GM19099 (cell line): ENCODE results near the gene MILR1.
A peak's percentile ranks its signal among the peaks of the same experiment; 100 is the strongest.

Experiments
- POLR2A ChIP-seq: IDR thresholded peaks from 3 replicates; pipeline ENCODE4 v1.6.1; 2011; ENCODE audit warnings: low read depth; ENCODE audit not compliant: insufficient read length; ENCODE audit errors: extremely low read depth

The MILR1 gene

DNA sequence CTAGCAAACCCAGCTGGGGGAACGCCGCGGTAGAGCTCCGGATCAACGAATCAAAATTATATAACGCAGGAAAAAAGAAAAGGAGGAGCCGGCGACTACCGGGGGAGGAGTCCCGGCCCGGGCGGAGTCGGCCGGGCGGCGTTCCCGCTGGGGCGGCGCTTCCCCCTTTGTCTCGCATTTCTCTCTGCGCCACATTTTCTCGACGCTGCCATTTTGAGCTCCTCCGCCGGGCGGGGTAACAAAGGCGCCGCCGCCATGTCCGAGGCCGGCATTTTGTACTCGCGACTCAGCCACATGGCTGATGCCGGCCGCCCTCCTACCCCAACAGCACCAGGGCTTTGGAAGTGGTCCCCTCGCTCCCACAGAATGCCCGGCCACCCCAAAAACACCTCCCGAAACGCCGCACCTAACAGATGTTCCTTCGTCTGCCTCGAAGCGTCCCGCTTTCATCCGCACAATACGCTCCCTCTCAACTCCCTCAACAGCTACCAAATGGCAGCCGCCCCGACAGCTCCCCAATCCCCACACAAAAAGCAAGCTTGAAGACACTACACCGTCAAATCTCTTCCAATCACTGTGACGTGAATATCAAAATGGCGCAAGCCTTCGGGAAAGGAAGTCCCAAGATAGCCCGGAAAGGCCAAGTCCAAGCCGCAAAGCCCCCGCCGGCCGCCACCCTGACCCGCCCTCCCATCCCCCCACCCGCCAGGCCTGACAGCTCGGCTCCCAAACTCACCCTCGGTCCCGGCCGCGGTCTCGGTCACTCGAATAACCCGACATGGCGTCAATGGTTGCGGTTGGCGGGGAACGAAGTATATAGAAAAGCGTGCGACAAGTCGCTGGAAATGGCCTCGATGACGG, 56.7 kb downstream of the MILR1 start:
- TF ChIP-seq POLR2A: peak; percentile 60

DNA sequence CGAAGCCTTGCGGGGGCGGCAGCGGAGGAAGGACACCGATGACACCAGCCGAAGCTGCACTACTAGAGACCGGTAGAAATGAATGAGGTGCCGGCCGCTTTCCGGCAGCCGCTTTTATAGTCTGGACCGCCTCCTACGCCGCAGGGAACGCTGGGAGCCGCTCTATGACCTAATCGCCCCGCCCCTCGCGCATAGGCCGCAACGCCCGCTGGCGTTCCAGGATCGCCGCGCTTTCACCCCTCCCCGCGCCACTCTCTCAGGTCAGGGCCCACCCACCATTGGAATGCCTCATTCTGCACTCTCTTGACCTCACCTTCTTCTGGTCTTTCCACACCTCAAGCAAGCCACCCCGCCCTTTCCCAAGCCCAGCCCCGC, 57.3 kb downstream of the MILR1 start, which contains the start of gene DDX5:
Gene DDX5 (minus strand): TSS at position 89 of the 375 bp plus-strand sequence. CDS start 170 bp downstream, outside the sequence.
- peak; percentile 100 for TF ChIP-seq POLR2A

DNA sequence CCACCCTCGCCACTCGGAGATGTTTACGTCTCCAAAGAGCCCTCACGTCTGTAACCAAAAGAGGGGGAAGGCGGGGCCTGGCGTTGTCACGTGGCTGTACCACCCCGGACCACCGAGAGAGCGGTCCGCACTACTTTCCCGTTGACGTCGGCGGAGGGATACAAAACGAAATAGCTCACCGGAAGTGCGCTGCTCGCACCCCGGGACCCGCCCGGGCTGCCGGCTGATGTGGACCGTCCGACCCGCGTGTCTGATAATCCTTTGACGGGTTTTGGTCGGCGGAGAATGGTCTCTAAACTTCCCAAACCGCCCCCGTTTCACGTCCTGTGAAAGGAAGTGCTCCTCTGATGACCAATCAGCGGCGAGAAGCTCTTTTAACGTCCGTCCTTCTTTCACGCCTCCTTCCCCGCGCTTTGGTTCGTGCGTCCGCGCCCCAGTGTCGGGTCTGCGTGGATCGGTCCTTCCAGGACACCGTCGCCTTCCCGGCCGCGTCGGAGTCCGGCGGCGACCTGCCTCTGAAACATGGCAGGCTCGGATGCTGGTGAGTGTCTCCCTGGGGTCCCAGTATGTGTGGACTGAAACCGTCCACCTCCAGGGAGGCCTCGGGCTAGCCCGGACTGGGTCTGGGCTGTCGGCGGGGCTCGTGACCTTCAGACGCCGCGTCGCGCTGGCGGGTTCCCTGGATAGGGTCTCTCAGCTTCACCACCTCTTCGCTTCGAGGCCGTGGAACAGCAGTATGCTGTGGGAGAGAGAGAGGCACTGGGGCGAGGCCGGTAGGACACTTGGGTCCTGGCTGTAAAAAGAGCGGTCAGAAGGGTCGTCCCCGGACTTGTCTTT, 57.9 kb downstream of the MILR1 start, which contains the start of gene CEP95:
Gene CEP95 (plus strand): TSS at position 402 of the 837 bp plus-strand sequence. CDS start 121 bp downstream, at position 523.
- peak; percentile 74 for TF ChIP-seq POLR2A

DNA sequence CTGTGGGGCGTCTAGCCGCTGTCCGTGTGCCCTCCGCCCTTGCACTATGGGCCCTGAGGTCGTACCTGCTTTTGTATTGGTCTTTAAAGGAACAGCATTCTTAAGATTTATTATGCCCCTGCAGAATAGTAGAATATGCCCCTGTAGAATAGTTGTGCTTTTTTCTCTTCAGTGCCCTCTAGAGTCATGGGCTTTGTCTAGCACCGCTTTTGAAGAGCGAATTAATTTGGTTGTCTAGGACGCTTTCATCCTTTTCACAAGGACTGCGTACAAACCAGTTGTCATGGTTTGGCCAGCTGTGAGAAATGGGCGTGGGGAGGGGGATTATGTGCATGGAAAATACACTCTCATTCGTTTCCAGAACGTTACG, 58.5 kb downstream of the MILR1 start:
- TF ChIP-seq POLR2A: no peak

DNA sequence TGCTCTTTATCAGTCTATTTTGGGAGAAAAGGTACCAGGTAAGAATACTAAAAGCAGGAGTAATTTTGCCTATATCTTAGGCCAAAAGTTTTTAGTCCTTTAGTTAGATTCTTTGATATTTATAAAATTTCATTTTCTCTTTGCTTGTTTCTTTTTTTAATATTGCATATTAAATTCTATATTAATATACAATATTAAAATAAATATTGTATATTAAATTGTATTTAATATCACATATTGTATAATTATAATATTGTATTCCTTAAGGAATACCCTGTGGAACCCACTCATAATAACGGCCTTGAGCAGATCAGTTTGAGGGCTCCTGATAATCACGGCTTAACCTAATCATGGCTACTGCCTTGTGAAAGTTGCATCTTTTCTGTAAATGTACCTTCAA, 59.8 kb downstream of the MILR1 start:
- no peak for TF ChIP-seq POLR2A

DNA sequence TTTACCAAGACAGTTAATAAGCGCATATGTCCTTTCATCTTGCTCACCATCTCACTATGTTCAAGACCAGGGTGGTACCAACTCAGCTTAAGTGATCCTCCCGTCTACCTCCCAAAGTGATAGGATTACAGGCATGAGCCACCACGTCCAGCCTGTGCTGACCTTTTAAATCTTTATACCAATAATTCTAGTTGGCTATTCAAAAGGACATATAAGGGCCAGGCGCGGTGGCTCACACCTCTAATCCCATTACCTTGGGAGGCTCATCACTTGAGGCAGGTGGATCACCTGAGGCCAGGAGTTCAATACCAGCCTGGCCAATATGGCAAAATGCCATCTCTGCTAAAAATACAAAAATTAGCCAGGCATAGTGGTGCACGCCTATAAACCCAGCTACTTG, 60.3 kb downstream of the MILR1 start:
- TF ChIP-seq POLR2A: no peak

DNA sequence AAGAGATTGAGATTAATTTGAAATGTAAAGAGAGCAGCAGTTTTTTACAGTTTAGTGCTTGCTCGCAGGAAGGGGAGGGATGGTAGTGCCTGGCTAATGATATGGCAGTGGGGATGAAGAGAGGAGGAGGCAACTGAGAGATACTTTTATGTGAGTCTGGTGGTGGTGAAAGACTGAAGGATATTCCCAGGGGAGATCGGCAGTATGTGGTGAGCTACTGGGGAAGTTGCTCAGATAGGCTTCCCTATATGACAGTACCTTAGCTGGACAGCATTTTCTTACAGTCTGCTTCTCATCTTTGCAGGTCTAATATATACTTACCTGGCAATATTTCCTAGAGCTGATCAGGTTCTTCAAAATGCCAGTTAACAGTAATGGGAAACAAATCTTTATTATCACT, 66.5 kb downstream of the MILR1 start:
- no peak for TF ChIP-seq POLR2A

DNA sequence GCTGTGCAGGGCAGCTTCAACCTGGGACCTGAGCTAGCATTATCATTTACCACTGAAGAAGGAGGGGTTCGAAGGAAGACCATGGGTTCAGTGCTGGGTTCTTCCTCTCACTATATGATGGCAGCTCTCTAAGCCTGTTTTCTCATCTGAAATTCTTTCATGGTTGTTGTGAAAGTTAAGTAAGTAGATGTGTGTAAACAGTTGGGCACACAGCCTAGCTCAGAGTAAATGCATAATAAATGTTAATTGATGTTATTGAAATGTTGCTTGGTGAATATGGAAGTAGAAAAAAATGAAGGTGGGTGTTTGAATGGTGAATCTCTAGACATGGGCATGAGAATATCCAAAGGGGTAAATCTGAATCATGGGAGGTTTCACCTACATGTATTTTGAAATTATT, 66.9 kb downstream of the MILR1 start:
- TF ChIP-seq POLR2A: no peak
